ENCODE data around the gene PABPN1.
A peak's percentile ranks its signal among the peaks of the same experiment; 100 is the strongest.

PABPN1 gene

GRCh38 chr14:23327947-23328744, 6.9 kb downstream of the PABPN1 start:
- peak; percentile 68 for FAIRE-seq

DNA sequence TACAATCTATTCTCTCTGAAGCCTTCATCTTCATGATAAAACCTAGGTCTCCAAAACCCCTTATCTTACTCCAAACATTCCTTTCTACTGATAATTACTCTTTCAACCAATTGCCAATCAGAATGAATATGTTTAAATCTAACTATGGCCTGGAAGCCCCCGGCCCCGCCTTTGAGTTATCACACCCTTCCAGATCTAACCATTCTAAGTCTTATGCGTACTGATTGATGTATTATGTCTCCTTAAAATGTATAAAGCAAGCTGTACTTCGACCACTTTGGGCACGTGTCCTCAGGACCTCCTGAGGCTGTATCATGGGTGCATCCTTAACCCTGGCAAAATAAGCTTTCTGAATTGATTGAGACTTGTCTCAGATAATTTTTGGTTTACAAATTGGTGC, 14.4 kb downstream of the PABPN1 start:
- FAIRE-seq = no peak

DNA sequence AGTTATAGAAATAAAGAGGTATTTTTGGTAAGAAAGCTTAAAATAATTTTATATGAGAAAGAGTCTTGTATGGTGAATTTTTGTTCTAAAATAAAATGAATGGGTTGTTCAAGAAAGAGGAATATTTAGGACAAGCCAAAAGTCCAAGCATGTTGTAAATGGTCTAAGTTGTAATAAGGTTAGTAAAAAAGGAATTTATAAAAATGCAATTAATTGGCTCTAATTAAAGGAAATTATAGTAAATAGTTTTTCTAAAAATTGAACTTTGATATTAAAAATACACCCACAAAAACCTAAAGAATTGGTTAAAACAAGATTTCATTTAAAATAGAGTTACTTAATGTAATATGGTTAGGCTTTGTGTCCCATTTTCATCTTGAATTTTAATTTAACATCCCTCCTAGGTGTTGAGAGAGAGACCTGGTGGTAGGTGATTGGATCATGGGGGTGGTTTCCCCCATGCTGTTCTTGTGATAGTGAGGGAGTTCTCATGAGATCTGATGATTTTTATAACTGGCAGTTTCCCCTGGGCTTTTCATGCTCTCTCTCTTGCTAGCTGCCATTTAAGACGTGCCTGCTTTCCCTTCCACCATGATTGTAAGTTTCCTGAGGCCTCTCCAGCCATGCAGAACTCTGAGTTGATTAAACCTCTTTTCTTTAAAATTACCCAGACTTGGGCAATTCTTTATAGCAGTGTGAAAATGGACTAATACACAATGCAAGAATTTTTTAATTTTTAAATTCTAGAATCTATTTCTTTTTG, 18.4 kb downstream of the PABPN1 start:
- FAIRE-seq = no peak

DNA sequence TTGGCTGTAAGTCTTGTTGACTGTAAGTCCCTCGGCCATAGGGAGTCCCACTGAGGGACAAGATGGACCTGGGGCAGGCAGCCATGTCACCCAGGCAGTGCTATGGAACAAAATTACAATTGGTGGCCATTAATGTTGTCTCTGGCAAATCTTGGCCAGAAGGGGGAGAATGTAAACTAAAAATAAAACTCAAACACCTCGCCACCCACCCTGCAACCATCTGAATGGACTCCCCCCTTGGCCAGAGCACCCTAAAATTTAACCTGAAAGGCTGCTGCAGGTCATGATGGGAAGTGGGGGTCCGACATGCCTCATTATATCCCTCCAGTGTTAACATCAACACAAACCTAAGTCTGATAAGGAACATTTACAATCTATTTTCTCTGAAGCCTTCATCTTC, 23.2 kb downstream of the PABPN1 start:
- no peak for FAIRE-seq

DNA sequence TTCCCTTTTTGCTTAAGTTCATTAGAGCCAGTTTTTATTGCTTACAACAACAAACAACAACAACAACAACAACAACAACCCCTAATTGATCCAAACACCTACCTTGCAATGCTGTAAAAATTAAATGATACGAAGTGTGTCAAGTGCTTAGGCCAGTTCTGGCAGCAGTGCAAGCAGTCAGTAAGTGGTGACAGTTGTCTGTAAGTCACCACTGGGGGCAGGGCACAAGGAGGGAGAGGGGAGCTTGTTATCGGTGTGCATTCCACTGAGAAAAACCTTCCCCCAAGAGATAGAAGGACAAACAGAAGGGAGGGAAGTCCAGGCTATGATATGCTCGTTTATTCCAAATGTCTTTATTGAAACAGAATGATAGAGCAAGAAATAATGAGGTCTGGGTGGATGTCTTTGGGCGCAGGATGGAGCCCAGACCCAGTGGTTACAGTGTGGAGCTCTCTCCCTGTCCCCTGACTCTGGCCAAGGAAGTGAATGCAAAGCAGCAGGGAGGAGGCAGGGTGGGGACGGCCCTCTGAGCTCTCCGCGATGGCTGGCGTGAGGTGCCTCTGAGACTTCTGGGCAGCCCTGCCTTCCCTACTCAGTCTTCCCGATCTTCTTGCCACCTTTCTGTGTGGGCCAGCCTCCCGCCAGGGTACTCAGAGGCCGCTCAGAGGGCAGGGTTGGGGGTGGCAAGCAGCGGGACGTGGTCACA, 24.9 kb downstream of the PABPN1 start:
- no peak for FAIRE-seq

GRCh38 chr14:23346693-23347405, 25.6 kb downstream of the PABPN1 start:
- no peak for FAIRE-seq

GRCh38 chr14:23347406-23348296, 26.4 kb downstream of the PABPN1 start:
- FAIRE-seq = no peak

GRCh38 chr14:23348297-23348655, 27.0 kb downstream of the PABPN1 start:
- no peak for FAIRE-seq

- no peak for FAIRE-seq
Observed at GRCh38 chr14:23349156-23349845, 28.0 kb downstream of the PABPN1 start.

- no peak for FAIRE-seq
Observed at GRCh38 chr14:23351681-23352505, 30.6 kb downstream of the PABPN1 start.

GRCh38 chr14:23352506-23353432, 31.5 kb downstream of the PABPN1 start, which contains the start of gene SLC22A17:
SLC22A17 (minus strand) TSS chr14:23352887.
- no peak for FAIRE-seq

- FAIRE-seq = no peak
Observed at GRCh38 chr14:23353433-23353780, 32.1 kb downstream of the PABPN1 start.

DNA sequence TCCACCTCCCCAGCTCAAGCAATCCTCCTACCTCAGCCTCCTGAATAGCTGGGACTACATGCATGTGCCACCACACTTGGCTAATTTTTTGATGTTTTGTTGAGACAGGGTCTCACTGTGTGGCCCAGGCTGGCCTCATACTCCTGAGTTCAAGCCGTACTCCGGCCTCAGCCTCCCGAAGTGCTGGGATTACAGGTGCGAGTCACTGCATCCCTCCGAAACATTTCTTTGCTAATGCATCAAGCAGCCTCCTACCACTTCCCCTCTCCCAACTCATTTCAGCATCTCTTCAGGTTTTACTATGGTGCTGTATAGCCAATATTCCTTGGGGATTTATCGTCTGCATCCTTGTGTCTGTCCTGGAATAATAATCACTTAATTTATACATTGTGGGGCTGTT, 33.7 kb downstream of the PABPN1 start:
- FAIRE-seq = no peak

DNA sequence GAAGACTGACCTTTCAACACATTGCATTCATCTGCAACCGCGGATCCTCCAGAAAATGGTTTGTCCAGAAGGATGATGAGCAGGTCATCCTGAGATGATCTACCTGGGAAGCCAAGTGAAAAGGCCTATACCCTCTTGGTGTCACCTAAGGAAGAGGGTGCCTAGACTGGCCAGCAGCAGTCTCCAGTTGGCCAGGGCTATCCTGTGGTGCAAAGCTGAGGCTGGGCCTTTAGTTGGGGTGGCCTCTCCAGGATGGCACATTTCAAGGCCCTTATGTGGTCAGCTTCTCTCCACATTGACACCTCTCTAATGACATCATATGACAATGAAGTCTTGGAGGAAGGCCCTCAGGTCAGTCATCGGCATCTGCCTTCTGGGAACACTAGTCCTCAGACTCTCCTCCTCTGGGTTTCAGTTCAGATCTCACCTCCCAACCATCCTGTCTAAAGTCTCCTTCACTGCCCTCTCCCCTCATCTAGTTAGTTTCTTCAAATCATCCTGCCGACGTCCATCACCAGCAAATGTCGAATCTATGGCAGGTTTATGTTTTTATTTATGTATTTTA, 34.7 kb downstream of the PABPN1 start:
- no peak for FAIRE-seq

- FAIRE-seq = no peak
Observed at GRCh38 chr14:23356662-23357061, 35.4 kb downstream of the PABPN1 start.

GRCh38 chr14:23357261-23357660, 36.0 kb downstream of the PABPN1 start:
- no peak for FAIRE-seq

GRCh38 chr14:23358042-23358441, 36.8 kb downstream of the PABPN1 start:
- no peak for FAIRE-seq

- no peak for FAIRE-seq
Observed at GRCh38 chr14:23358553-23359166, 37.4 kb downstream of the PABPN1 start.

Measured in A204.1 (cell line).